ENCODE measurements around the gene CRKL. TPM values are rescaled to one million over a fixed set of nuclear protein-coding genes. Genes with fewer than 3 reads are reported as not detected.

Gene CRKL
- total RNA-seq, 1 experiment from 2014 or later, result 82.7 TPM

- POLR2A ChIA-PET, result interaction anchor here (0.6 kb wide), 1 partner anchor 14 kb away, joined by 3 read pairs; no protein-coding TSS in a partner anchor
- CTCF ChIA-PET, result interaction anchor here (0.6 kb wide), 1 partner anchor 121 kb away, joined by 5 read pairs; no protein-coding TSS in a partner anchor
- DNase-seq, result no peak
These were observed 26.1 kb downstream of the CRKL start for GRCh38 chr22:20943104-20943933.

DNA sequence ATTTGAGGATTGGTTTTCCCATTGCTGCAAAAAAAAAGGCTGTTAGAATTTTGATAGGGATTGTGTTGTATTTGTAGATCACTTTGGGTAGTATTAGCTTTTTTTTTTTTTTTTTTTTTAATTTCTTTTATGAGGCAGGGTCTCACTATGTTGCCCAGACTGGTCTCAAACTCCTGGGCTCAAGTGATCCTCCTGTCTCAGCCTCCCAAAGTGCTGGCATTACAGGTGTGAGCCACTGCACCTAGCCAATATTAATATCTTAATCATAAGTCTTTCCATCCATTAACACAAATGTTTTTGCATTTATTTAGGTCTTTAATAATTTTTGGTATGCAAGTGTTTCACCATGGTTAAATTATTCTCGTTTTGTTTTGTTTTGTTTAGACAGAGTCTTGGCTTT is 26.8 kb downstream of the CRKL start:
- intact Hi-C loops (cut with micrococcal nuclease; ENCODE audit: unreplicated experiment), result no loop called here

More at GRCh38 chr22:20943104-20943933, 26.1 kb downstream of the CRKL start:
- intact Hi-C loops (cut with micrococcal nuclease; ENCODE audit: unreplicated experiment), result no loop called here
- H3K4me3 Mint-ChIP-seq (ENCODE audit: unreplicated experiment), result no peak overlapping the region
- Histone ChIP-seq H3K4me1 (peaks cover 7% of the 10 kb centered on the region), H3K9me3 (no peaks in the 10 kb centered on the region), H3K27me3 (replicated peaks; ENCODE audit: control insufficient read depth, insufficient read depth, low read length) (no peaks in the 10 kb centered on the region), H3K36me3 (ENCODE audit: control insufficient read depth, insufficient read depth, low read length) (no peaks in the 10 kb centered on the region), H3K4me3 (ENCODE audit: low read depth, low read length) (no peak overlapping the region)
- peaks cover 19% of the 10 kb centered on the region for H3K4me1 Mint-ChIP-seq (ENCODE audit: low read depth, unreplicated experiment)
- no peaks in the 10 kb centered on the region for H3K27me3 Mint-ChIP-seq (ENCODE audit: insufficient read depth, unreplicated experiment)
- no peaks in the 10 kb centered on the region for H3K9me3 Mint-ChIP-seq (ENCODE audit: unreplicated experiment)
- BruUV-seq (replicated peaks), result no TSS peak
- no peak overlapping the region for H3K27ac Mint-ChIP-seq (ENCODE audit: unreplicated experiment)
- H3K36me3 Mint-ChIP-seq (ENCODE audit: insufficient read depth, unreplicated experiment), result peaks cover 62% of the 10 kb centered on the region
- TF ChIP-seq, protein P1, sequence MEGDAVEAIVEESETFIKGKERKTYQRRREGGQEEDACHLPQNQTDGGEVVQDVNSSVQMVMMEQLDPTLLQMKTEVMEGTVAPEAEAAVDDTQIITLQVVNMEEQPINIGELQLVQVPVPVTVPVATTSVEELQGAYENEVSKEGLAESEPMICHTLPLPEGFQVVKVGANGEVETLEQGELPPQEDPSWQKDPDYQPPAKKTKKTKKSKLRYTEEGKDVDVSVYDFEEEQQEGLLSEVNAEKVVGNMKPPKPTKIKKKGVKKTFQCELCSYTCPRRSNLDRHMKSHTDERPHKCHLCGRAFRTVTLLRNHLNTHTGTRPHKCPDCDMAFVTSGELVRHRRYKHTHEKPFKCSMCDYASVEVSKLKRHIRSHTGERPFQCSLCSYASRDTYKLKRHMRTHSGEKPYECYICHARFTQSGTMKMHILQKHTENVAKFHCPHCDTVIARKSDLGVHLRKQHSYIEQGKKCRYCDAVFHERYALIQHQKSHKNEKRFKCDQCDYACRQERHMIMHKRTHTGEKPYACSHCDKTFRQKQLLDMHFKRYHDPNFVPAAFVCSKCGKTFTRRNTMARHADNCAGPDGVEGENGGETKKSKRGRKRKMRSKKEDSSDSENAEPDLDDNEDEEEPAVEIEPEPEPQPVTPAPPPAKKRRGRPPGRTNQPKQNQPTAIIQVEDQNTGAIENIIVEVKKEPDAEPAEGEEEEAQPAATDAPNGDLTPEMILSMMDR (IDR thresholded peaks at IDR 0.05; ENCODE audit: insufficient read depth in 1 of 2, low read depth in 1 of 2, low read length in 1 of 2, severe bottlenecking in 1 of 2, unreplicated experiment in 1 of 2), result no peak

DNA sequence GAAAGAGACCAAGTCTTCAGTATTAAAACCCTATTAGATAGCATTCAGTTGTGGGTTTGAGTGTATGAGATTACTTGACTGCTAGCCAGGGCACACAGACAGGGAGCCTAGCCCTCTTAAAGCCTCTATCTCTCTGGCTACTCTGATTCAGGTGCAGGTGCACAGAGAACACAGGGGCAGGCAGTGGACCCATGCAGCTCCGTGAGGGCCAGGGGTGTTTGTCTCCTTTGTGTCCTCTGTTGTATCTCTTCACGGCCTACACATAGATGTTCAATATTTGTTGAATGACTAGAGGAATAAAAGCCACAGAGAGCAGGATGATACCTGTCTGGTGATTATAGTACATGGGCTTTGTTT is 28.3 kb downstream of the CRKL start:
- POLR2A ChIA-PET, result no interaction called here
- peaks cover 22% of the 10 kb centered on the region for H3K4me1 Mint-ChIP-seq (ENCODE audit: low read depth, unreplicated experiment)
- TF ChIP-seq, protein P1 (IDR thresholded peaks at IDR 0.05; ENCODE audit: insufficient read depth in 1 of 2, low read depth in 1 of 2, low read length in 1 of 2, severe bottlenecking in 1 of 2, unreplicated experiment in 1 of 2), result no peak
- intact Hi-C loops (cut with micrococcal nuclease; ENCODE audit: unreplicated experiment), result no loop called here
- H3K27ac Mint-ChIP-seq (ENCODE audit: unreplicated experiment), result no peak overlapping the region
- H3K36me3 Mint-ChIP-seq (ENCODE audit: insufficient read depth, unreplicated experiment), result peaks cover 69% of the 10 kb centered on the region
- Histone ChIP-seq H3K27me3 (replicated peaks; ENCODE audit: control insufficient read depth, insufficient read depth, low read length) (no peaks in the 10 kb centered on the region), H3K36me3 (ENCODE audit: control insufficient read depth, insufficient read depth, low read length) (peaks cover 4% of the 10 kb centered on the region), H3K4me1 (peaks cover 23% of the 10 kb centered on the region), H3K4me3 (ENCODE audit: low read depth, low read length) (no peak overlapping the region), H3K9me3 (no peaks in the 10 kb centered on the region)
- CTCF ChIA-PET, result interaction anchor here (1.2 kb wide), 1 partner anchor 12 kb away, joined by 3 read pairs; no protein-coding TSS in a partner anchor
- no peaks in the 10 kb centered on the region for H3K27me3 Mint-ChIP-seq (ENCODE audit: insufficient read depth, unreplicated experiment)
- BruUV-seq (replicated peaks), result no TSS peak
- no peaks in the 10 kb centered on the region for H3K9me3 Mint-ChIP-seq (ENCODE audit: unreplicated experiment)
- DNase-seq, result no peak
- H3K4me3 Mint-ChIP-seq (ENCODE audit: unreplicated experiment), result no peak overlapping the region

More for the DNA sequence above, 26.8 kb downstream of the CRKL start:
- ChIA-PET CTCF (interaction anchor here (1.2 kb wide), 1 partner anchor 14 kb away, joined by 3 read pairs; no protein-coding TSS in a partner anchor), POLR2A (interaction anchor here (0.6 kb wide), 1 partner anchor 13 kb away, joined by 3 read pairs; no protein-coding TSS in a partner anchor)
- Histone ChIP-seq H3K9me3 (no peaks in the 10 kb centered on the region), H3K36me3 (ENCODE audit: control insufficient read depth, insufficient read depth, low read length) (no peaks in the 10 kb centered on the region), H3K4me3 (ENCODE audit: low read depth, low read length) (no peak overlapping the region), H3K4me1 (peaks cover 12% of the 10 kb centered on the region; the same call in 1 of the 2 replicates), H3K27me3 (replicated peaks; ENCODE audit: control insufficient read depth, insufficient read depth, low read length) (no peaks in the 10 kb centered on the region)
- Mint-ChIP-seq H3K4me1 (ENCODE audit: low read depth, unreplicated experiment) (peaks cover 14% of the 10 kb centered on the region), H3K36me3 (ENCODE audit: insufficient read depth, unreplicated experiment) (peaks cover 69% of the 10 kb centered on the region), H3K27ac (ENCODE audit: unreplicated experiment) (no peak overlapping the region), H3K9me3 (ENCODE audit: unreplicated experiment) (no peaks in the 10 kb centered on the region), H3K4me3 (ENCODE audit: unreplicated experiment) (no peak overlapping the region), H3K27me3 (ENCODE audit: insufficient read depth, unreplicated experiment) (no peaks in the 10 kb centered on the region)
- TF ChIP-seq, protein P1 (IDR thresholded peaks at IDR 0.05; ENCODE audit: insufficient read depth in 1 of 2, low read depth in 1 of 2, low read length in 1 of 2, severe bottlenecking in 1 of 2, unreplicated experiment in 1 of 2), result no peak
- no peak for DNase-seq
- no TSS peak for BruUV-seq (replicated peaks)
